MM.1S (cell line): ENCODE data around the gene PAPOLG.

ENCODE experiments used
- DNase-seq: peaks from one replicate; pipeline ENCODE4 v3.0.0-alpha.2; 2015
- H2AFZ ChIP-seq: fragments of 300-600 bp; sonication (generic); 2 replicates; pipeline ENCODE4 v1.6.0; 2016; ENCODE audit warnings: antibody characterized with exemption, low read length
- H3F3A ChIP-seq: fragments of 300-600 bp; sonication (generic); 2 replicates; pipeline ENCODE4 v1.6.1; 2016; ENCODE audit warnings: mild to moderate bottlenecking, antibody characterized with exemption, low read length, moderate library complexity, mixed read lengths; ENCODE audit not compliant: insufficient read depth
- H3K27ac ChIP-seq: fragments of 300-600 bp; sonication (generic); 2 replicates; pipeline ENCODE4 v1.5.1; 2016; ENCODE audit warnings: mild to moderate bottlenecking, low read length
- H3K27me3 ChIP-seq: fragments of 300-600 bp; sonication (generic); replicated peaks from 2 replicates; pipeline ENCODE4 v1.6.0; 2016; ENCODE audit warnings: low read length; ENCODE audit not compliant: insufficient read depth
- H3K36me3 ChIP-seq: fragments of 300-600 bp; sonication (generic); replicated peaks from 2 replicates; pipeline ENCODE4 v1.6.1; 2016; ENCODE audit warnings: mild to moderate bottlenecking, low read length, mixed read lengths; ENCODE audit not compliant: insufficient read depth
- H3K4me1 ChIP-seq: fragments of 300-600 bp; sonication (generic); 2 replicates; pipeline ENCODE4 v1.6.1; 2016; ENCODE audit warnings: low read length, mixed read lengths
- H3K4me2 ChIP-seq: fragments of 300-600 bp; sonication (generic); 2 replicates; pipeline ENCODE4 v1.6.0; 2016; ENCODE audit warnings: low read depth, low read length
- H3K4me3 ChIP-seq: fragments of 300-600 bp; sonication (generic); 2 replicates; pipeline ENCODE4 v1.5.1; 2016; ENCODE audit warnings: low read length, mixed read lengths
- H3K79me2 ChIP-seq: fragments of 300-600 bp; sonication (generic); 2 replicates; pipeline ENCODE4 v1.6.1; 2016; ENCODE audit warnings: mixed run types, low read length, mixed read lengths
- H3K9ac ChIP-seq: fragments of 300-600 bp; sonication (generic); 2 replicates; pipeline ENCODE4 v1.6.1; 2016; ENCODE audit warnings: low read length, mixed read lengths
- H3K9me2 ChIP-seq: fragments of 300-600 bp; sonication (generic); replicated peaks from 2 replicates; pipeline ENCODE4 v1.6.1; 2016; ENCODE audit warnings: mild to moderate bottlenecking, low read length, mixed read lengths; ENCODE audit not compliant: insufficient read depth
- H3K9me3 ChIP-seq: fragments of 300-600 bp; sonication (generic); replicated peaks from 2 replicates; pipeline ENCODE4 v1.6.1; 2016; ENCODE audit warnings: mild to moderate bottlenecking, low read length, mixed read lengths; ENCODE audit not compliant: insufficient read depth
- H4K20me1 ChIP-seq: fragments of 300-600 bp; sonication (generic); 2 replicates; pipeline ENCODE4 v1.6.1; 2016; ENCODE audit warnings: mild to moderate bottlenecking, low read length, moderate library complexity, mixed read lengths; ENCODE audit not compliant: insufficient read depth
- CTCF ChIP-seq: fragments of 300-600 bp; sonication (generic); IDR thresholded peaks from 2 replicates; pipeline ENCODE4 v1.5.1; 2016; ENCODE audit warnings: antibody characterized with exemption, low read length, mixed read lengths
- EZH2 ChIP-seq: fragments of 300-600 bp; sonication (generic); optimal IDR thresholded peaks from 2 replicates; pipeline ENCODE3; 2017; ENCODE audit warnings: low read depth, mild to moderate bottlenecking, antibody characterized with exemption, low read length, mixed read lengths
- EZH2phosphoT487 ChIP-seq: fragments of 300-600 bp; sonication (generic); IDR thresholded peaks from 2 replicates; pipeline ENCODE4 v1.6.1; 2018; ENCODE audit warnings: antibody characterized with exemption, low read length

The PAPOLG gene

GRCh38 chr2:60840880-60841279 is 84.8 kb downstream of the PAPOLG start:
- peaks cover 35% of the 10 kb centered on the region for H3F3A ChIP-seq
- no peak overlapping the region for H3K4me3 ChIP-seq
- H4K20me1 ChIP-seq = no peaks in the 10 kb centered on the region
- no peaks in the 10 kb centered on the region for H3K36me3 ChIP-seq
- H3K4me2 ChIP-seq = peak overlapping the region; percentile 59
- peaks cover 6% of the 10 kb centered on the region; the same call in 1 of the 2 replicates for H3K27me3 ChIP-seq
- DNase-seq = peak; percentile 98
- no peaks in the 10 kb centered on the region for H3K9me3 ChIP-seq
- H3K4me1 ChIP-seq = peaks cover 64% of the 10 kb centered on the region
- no peak overlapping the region for H3K9ac ChIP-seq
- no peak overlapping the region for H2AFZ ChIP-seq
- H3K9me2 ChIP-seq = no peaks in the 10 kb centered on the region
- TF ChIP-seq EZH2phosphoT487 (no peak), CTCF (no peak), EZH2 (no peak)
- no peaks in the 10 kb centered on the region for H3K79me2 ChIP-seq
- H3K27ac ChIP-seq = peak overlapping the region; percentile 68

- no peaks in the 10 kb centered on the region for H3K9me3 ChIP-seq
- H3K4me3 ChIP-seq = no peak overlapping the region
- no peak for DNase-seq
- H3K4me1 ChIP-seq = peaks cover 43% of the 10 kb centered on the region
- H3K4me2 ChIP-seq = no peak overlapping the region
- H3K79me2 ChIP-seq = no peaks in the 10 kb centered on the region
- no peaks in the 10 kb centered on the region for H4K20me1 ChIP-seq
- H2AFZ ChIP-seq = no peak overlapping the region
- no peak for TF ChIP-seq CTCF
- no peak for TF ChIP-seq EZH2
- no peak for TF ChIP-seq EZH2phosphoT487
- H3K36me3 ChIP-seq = no peaks in the 10 kb centered on the region
- H3K27ac ChIP-seq = no peak overlapping the region
- no peaks in the 10 kb centered on the region for H3K9me2 ChIP-seq
- H3K9ac ChIP-seq = no peak overlapping the region
- H3K27me3 ChIP-seq = peaks cover 3% of the 10 kb centered on the region; the same call in 1 of the 2 replicates
- peaks cover 17% of the 10 kb centered on the region for H3F3A ChIP-seq
Observed at GRCh38 chr2:60843006-60843405, 86.9 kb downstream of the PAPOLG start.

GRCh38 chr2:60844105-60844504 is 88.0 kb downstream of the PAPOLG start:
- DNase-seq = no peak
- H3K4me2 ChIP-seq = no peak overlapping the region
- H3K9me3 ChIP-seq = no peaks in the 10 kb centered on the region
- H2AFZ ChIP-seq = no peak overlapping the region
- H3K4me3 ChIP-seq = no peak overlapping the region
- no peak overlapping the region for H3K27ac ChIP-seq
- TF ChIP-seq CTCF = no peak
- TF ChIP-seq EZH2phosphoT487 = no peak
- TF ChIP-seq EZH2 = no peak
- H3F3A ChIP-seq = peaks cover 17% of the 10 kb centered on the region
- H3K4me1 ChIP-seq = peaks cover 37% of the 10 kb centered on the region
- no peak overlapping the region for H3K9ac ChIP-seq
- no peaks in the 10 kb centered on the region for H3K36me3 ChIP-seq
- no peaks in the 10 kb centered on the region for H3K79me2 ChIP-seq
- no peaks in the 10 kb centered on the region for H4K20me1 ChIP-seq
- no peaks in the 10 kb centered on the region for H3K27me3 ChIP-seq
- H3K9me2 ChIP-seq = no peaks in the 10 kb centered on the region
